Measurements from ENCODE around the gene DLL3. TPM values are rescaled to one million over a fixed set of nuclear protein-coding genes. Genes with fewer than 3 reads are reported as not detected.

Gene DLL3
- total RNA-seq, 1 experiment from 2014 or later: 1.4 TPM

DNA sequence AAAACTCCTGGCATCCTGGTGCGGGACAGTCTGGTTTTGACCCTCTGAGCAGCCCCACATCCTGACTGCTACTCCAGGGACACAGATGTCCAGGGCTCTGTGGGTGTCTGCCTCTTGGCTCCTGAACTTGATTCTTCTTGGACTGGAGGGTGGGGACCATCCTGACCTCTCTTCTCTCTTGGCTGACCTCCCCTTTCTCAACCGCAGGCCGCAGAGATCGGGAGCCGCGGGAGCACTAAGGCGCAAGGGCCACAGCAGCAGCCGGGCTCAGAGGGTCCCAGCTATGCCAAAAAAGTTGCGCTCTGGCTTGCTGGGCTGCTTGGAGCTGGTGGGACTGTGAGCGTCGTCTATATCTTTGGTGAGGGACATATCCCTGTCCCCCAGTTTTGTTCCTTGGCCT is 17.1 kb upstream of the DLL3 start:
- POLR2A ChIA-PET (ENCODE audit: unreplicated experiment): no interaction called here
- no peaks in the 10 kb centered on the region for H3K27me3 ChIP-seq (ENCODE audit: insufficient read depth, low read depth)
- H2AFZ ChIP-seq: peak overlapping the region; percentile 97; the same call in 1 of the 2 replicates
- peaks cover 23% of the 10 kb centered on the region; the same call in 1 of the 2 replicates for H3F3A ChIP-seq (ENCODE audit: insufficient read depth, low read depth)
- 0 out of 2 replicates have a peak, but pooled peaks cover 6% of the 10 kb centered on the region for H3K36me3 ChIP-seq (ENCODE audit: low read depth)
- H4K20me1 ChIP-seq (ENCODE audit: insufficient read depth): no peaks in the 10 kb centered on the region
- H3K79me2 ChIP-seq (ENCODE audit: low read depth): peaks cover 23% of the 10 kb centered on the region
- peak overlapping the region; percentile 94 for H3K27ac ChIP-seq
- no peak for DNase-seq
- peaks cover 13% of the 10 kb centered on the region; the same call in 1 of the 2 replicates for H3K4me1 ChIP-seq (replicated peaks; ENCODE audit: insufficient read depth)
- H3K4me2 ChIP-seq: peak overlapping the region; percentile 99
- no peaks in the 10 kb centered on the region for H3K9me2 ChIP-seq (ENCODE audit: insufficient read depth)
- H3K4me3 ChIP-seq: peak overlapping the region; percentile 99
- intact Hi-C loops (cut with micrococcal nuclease; ENCODE audit: unreplicated experiment): loop anchor here (1.0 to 5.0 kb wide), 2 partner anchors 34 to 69 kb away; partner anchors contain the start of genes PLEKHG2 and SUPT5H
- CTCF ChIA-PET: no interaction called here
- TF ChIP-seq, protein P1, sequence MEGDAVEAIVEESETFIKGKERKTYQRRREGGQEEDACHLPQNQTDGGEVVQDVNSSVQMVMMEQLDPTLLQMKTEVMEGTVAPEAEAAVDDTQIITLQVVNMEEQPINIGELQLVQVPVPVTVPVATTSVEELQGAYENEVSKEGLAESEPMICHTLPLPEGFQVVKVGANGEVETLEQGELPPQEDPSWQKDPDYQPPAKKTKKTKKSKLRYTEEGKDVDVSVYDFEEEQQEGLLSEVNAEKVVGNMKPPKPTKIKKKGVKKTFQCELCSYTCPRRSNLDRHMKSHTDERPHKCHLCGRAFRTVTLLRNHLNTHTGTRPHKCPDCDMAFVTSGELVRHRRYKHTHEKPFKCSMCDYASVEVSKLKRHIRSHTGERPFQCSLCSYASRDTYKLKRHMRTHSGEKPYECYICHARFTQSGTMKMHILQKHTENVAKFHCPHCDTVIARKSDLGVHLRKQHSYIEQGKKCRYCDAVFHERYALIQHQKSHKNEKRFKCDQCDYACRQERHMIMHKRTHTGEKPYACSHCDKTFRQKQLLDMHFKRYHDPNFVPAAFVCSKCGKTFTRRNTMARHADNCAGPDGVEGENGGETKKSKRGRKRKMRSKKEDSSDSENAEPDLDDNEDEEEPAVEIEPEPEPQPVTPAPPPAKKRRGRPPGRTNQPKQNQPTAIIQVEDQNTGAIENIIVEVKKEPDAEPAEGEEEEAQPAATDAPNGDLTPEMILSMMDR (conservative IDR thresholded peaks at IDR 0.05): no peak
- no peak for TF ChIP-seq EZH2 (IDR thresholded peaks at IDR 0.05; ENCODE audit: low read depth)
- H3K9me3 ChIP-seq (ENCODE audit: insufficient read depth, low read depth): no peaks in the 10 kb centered on the region
- no TSS peak for BruUV-seq (replicated peaks)

DNA sequence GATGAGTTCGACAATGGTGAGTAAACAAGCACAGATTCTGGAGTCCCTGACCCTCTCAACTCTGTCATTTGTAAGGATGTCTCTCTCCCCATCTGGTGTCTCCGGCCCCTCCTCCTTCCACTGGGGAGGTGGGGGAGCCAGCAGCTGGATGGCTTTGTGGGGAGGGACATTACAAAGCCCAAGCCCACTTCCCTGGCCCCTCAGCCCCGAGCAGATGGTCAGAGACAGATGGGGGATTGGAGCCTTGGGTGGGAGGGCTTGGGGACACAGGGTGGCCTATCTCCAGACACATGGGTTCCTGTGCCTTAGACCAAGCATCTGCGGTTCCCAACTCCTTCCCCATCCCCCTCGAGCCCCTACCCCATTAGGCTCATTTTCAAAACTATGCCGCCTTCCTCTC is 15.6 kb upstream of the DLL3 start:
- CTCF ChIA-PET: no interaction called here
- intact Hi-C loops (cut with micrococcal nuclease; ENCODE audit: unreplicated experiment): loop anchor here (5.0 kb wide), 1 partner anchor 36 kb away; the partner anchor contains the start of gene SUPT5H

DNA sequence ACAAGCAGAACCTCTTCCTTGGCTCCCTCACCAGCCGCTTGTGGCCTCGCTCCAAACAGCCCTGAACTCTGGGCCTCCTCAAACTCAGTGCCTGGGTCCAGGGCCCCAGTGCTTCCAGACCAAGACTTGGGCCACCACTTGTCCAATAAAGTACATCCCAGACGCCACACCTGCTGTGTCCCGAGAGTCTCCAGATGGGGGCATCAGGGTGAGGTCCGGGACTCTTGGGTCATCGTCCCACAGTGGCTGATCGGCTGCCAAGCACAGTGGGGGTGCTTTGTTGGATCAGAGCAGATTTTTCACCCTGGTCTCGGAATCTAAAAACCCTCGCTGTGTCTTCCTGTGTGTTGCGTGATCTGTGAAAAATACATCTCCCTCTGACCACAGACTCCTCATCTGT is 9.0 kb upstream of the DLL3 start:
- no TSS peak for BruUV-seq (replicated peaks)
- ChIA-PET CTCF (no interaction called here), POLR2A (ENCODE audit: unreplicated experiment) (no interaction called here)

More for the DNA sequence above, 15.6 kb upstream of the DLL3 start:
- no peak overlapping the region for H2AFZ ChIP-seq
- no peak overlapping the region for H3K27ac ChIP-seq
- no TSS peak for BruUV-seq (replicated peaks)
- peaks cover 23% of the 10 kb centered on the region for H3K79me2 ChIP-seq (ENCODE audit: low read depth)
- TF ChIP-seq, protein P1 (conservative IDR thresholded peaks at IDR 0.05): no peak
- TF ChIP-seq EZH2 (IDR thresholded peaks at IDR 0.05; ENCODE audit: low read depth): no peak
- H3K9me2 ChIP-seq (ENCODE audit: insufficient read depth): no peaks in the 10 kb centered on the region
- H3K36me3 ChIP-seq (ENCODE audit: low read depth): peaks cover 10% of the 10 kb centered on the region; the same call in 1 of the 2 replicates
- H3F3A ChIP-seq (ENCODE audit: insufficient read depth, low read depth): peaks cover 21% of the 10 kb centered on the region; the same call in 1 of the 2 replicates
- H3K4me2 ChIP-seq: no peak overlapping the region
- no peak for DNase-seq
- H3K4me1 ChIP-seq (replicated peaks; ENCODE audit: insufficient read depth): peaks cover 13% of the 10 kb centered on the region; the same call in 1 of the 2 replicates
- POLR2A ChIA-PET (ENCODE audit: unreplicated experiment): no interaction called here
- no peaks in the 10 kb centered on the region for H3K9me3 ChIP-seq (ENCODE audit: insufficient read depth, low read depth)
- no peaks in the 10 kb centered on the region for H4K20me1 ChIP-seq (ENCODE audit: insufficient read depth)
- H3K4me3 ChIP-seq: no peak overlapping the region
- no peaks in the 10 kb centered on the region for H3K27me3 ChIP-seq (ENCODE audit: insufficient read depth, low read depth)

More for the DNA sequence above, 9.0 kb upstream of the DLL3 start:
- Histone ChIP-seq H4K20me1 (ENCODE audit: insufficient read depth) (no peaks in the 10 kb centered on the region), H3F3A (ENCODE audit: insufficient read depth, low read depth) (peaks cover 11% of the 10 kb centered on the region; the same call in 1 of the 2 replicates), H3K4me3 (no peak overlapping the region), H3K4me1 (replicated peaks; ENCODE audit: insufficient read depth) (peaks cover 5% of the 10 kb centered on the region; the same call in 1 of the 2 replicates), H3K4me2 (no peak overlapping the region), H3K27ac (no peak overlapping the region), H3K9me3 (ENCODE audit: insufficient read depth, low read depth) (no peaks in the 10 kb centered on the region), H3K79me2 (ENCODE audit: low read depth) (no peaks in the 10 kb centered on the region), H2AFZ (no peak overlapping the region), H3K36me3 (ENCODE audit: low read depth) (peaks cover 10% of the 10 kb centered on the region; the same call in 1 of the 2 replicates), H3K9me2 (ENCODE audit: insufficient read depth) (no peaks in the 10 kb centered on the region), H3K27me3 (ENCODE audit: insufficient read depth, low read depth) (no peaks in the 10 kb centered on the region)
- TF ChIP-seq, protein P1 (conservative IDR thresholded peaks at IDR 0.05): no peak
- TF ChIP-seq EZH2 (IDR thresholded peaks at IDR 0.05; ENCODE audit: low read depth): no peak
- DNase-seq: no peak
- intact Hi-C loops (cut with micrococcal nuclease; ENCODE audit: unreplicated experiment): no loop called here

Data from PC-9 (cell line).